ENCODE measurements around the gene BCL2. TPM values are rescaled to one million over a fixed set of nuclear protein-coding genes. Genes with fewer than 3 reads are reported as not detected.

The BCL2 gene
- total and polyA plus RNA-seq, 9 of the 15 experiments (the other 6 are each of a cell fraction or from before 2014, with no cell fraction given), result 0.10 to 1.1 (median 0.65) TPM

DNA sequence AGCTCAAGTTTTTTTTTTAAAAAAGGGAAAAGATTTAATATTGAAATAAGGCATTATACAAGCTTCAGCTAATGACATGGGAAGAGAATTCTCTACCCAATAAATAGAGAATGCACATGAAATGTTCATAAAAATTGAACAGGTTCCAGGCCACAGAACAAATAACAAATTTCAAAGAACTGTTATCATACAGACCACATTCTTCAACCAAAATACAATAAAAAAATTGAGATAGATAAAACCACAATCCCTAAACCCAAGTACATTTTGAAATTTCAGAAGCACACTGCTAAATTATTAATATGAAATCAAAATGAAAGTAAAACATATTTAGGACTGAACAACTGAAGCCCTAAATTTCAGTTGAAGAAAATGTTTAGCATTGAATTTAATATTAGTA is 89.6 kb downstream of the BCL2 start:
- FAIRE-seq, result no peak
- no peaks in the 10 kb centered on the region for H3K79me2 ChIP-seq (ENCODE audit: control insufficient read depth, insufficient read depth, low read length)
- no peaks in the 10 kb centered on the region for H3K9me3 ChIP-seq (replicated peaks; ENCODE audit: control insufficient read depth, insufficient read depth, low read depth, low read length)
- no peak overlapping the region for H3K4me2 ChIP-seq (ENCODE audit: insufficient read depth, low read length)
- intact Hi-C loops (cut with micrococcal nuclease), result no loop called here
- ATAC-seq, result no peak
- H3K36me3 ChIP-seq (ENCODE audit: control insufficient read depth, insufficient read depth, low read length), result no peaks in the 10 kb centered on the region
- BruUV-seq (replicated peaks), result no TSS peak
- H3K27me3 ChIP-seq (ENCODE audit: control insufficient read depth in 2 of 2, insufficient read depth in 2 of 2, low read length in 2 of 2), result no peaks in the 10 kb centered on the region
- no peak overlapping the region for H2AFZ ChIP-seq (ENCODE audit: low read depth, low read length)
- H3K27ac ChIP-seq (ENCODE audit: extremely low read depth, low read depth, low read length), result no peak overlapping the region
- H3K4me1 ChIP-seq (replicated peaks in 1 of 2; ENCODE audit: control insufficient read depth in 2 of 2, insufficient read depth in 2 of 2, low read length in 2 of 2), result no peaks in the 10 kb centered on the region
- H4K20me1 ChIP-seq (replicated peaks; ENCODE audit: control insufficient read depth, insufficient read depth, low read length), result no peaks in the 10 kb centered on the region
- H3K9me1 ChIP-seq (ENCODE audit: control insufficient read depth, insufficient read depth, low read length), result no peaks in the 10 kb centered on the region
- CTCF ChIA-PET (ENCODE audit: low intra/inter-chr PET ratio), result no interaction called here
- no peak overlapping the region for H3K9ac ChIP-seq (ENCODE audit: insufficient read depth in 1 of 2, low read depth in 2 of 2, low read length in 2 of 2)
- H3K4me3 ChIP-seq, result no peak overlapping the region
- DNase-seq (ENCODE audit: extremely low read depth in 1 of 4, low spot score in 3 of 4), result no peak
- POLR2A ChIA-PET, result interaction anchor here (0.6 kb wide), 1 partner anchor 212 kb away, joined by 3 read pairs; no protein-coding TSS in a partner anchor
- in situ Hi-C loops (cut with MboI), result no loop called here
- no peak for TF ChIP-seq ZNF766 (CRISPR knock-in tag; conservative IDR thresholded peaks at IDR 0.05)
- TF ChIP-seq CHCHD3 (CRISPR knock-in tag; IDR thresholded peaks at IDR 0.05), result no peak
- TF ChIP-seq GATAD2A (IDR thresholded peaks at IDR 0.05), result no peak
- no peak for TF ChIP-seq ZZZ3 (IDR thresholded peaks at IDR 0.05)
- TF ChIP-seq NR2C1 (IDR thresholded peaks at IDR 0.05), result no peak
- no peak for TF ChIP-seq NR2C1 (tag; IDR thresholded peaks at IDR 0.05)
- no peak for TF ChIP-seq HDAC6 (IDR thresholded peaks at IDR 0.05; ENCODE audit: low read depth, low read length)
- TF ChIP-seq COPS2 (conservative IDR thresholded peaks at IDR 0.05), result no peak
- TF ChIP-seq, protein P1, sequence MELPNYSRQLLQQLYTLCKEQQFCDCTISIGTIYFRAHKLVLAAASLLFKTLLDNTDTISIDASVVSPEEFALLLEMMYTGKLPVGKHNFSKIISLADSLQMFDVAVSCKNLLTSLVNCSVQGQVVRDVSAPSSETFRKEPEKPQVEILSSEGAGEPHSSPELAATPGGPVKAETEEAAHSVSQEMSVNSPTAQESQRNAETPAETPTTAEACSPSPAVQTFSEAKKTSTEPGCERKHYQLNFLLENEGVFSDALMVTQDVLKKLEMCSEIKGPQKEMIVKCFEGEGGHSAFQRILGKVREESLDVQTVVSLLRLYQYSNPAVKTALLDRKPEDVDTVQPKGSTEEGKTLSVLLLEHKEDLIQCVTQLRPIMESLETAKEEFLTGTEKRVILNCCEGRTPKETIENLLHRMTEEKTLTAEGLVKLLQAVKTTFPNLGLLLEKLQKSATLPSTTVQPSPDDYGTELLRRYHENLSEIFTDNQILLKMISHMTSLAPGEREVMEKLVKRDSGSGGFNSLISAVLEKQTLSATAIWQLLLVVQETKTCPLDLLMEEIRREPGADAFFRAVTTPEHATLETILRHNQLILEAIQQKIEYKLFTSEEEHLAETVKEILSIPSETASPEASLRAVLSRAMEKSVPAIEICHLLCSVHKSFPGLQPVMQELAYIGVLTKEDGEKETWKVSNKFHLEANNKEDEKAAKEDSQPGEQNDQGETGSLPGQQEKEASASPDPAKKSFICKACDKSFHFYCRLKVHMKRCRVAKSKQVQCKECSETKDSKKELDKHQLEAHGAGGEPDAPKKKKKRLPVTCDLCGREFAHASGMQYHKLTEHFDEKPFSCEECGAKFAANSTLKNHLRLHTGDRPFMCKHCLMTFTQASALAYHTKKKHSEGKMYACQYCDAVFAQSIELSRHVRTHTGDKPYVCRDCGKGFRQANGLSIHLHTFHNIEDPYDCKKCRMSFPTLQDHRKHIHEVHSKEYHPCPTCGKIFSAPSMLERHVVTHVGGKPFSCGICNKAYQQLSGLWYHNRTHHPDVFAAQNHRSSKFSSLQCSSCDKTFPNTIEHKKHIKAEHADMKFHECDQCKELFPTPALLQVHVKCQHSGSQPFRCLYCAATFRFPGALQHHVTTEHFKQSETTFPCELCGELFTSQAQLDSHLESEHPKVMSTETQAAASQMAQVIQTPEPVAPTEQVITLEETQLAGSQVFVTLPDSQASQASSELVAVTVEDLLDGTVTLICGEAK (IDR thresholded peaks at IDR 0.05), result no peak
- TF ChIP-seq, protein P1 (CRISPR knock-in tag; IDR thresholded peaks at IDR 0.05), result no peak
- TF ChIP-seq, protein P2, sequence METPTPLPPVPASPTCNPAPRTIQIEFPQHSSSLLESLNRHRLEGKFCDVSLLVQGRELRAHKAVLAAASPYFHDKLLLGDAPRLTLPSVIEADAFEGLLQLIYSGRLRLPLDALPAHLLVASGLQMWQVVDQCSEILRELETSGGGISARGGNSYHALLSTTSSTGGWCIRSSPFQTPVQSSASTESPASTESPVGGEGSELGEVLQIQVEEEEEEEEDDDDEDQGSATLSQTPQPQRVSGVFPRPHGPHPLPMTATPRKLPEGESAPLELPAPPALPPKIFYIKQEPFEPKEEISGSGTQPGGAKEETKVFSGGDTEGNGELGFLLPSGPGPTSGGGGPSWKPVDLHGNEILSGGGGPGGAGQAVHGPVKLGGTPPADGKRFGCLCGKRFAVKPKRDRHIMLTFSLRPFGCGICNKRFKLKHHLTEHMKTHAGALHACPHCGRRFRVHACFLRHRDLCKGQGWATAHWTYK (CRISPR knock-in tag; IDR thresholded peaks at IDR 0.05), result no peak
- TF ChIP-seq, protein P3, sequence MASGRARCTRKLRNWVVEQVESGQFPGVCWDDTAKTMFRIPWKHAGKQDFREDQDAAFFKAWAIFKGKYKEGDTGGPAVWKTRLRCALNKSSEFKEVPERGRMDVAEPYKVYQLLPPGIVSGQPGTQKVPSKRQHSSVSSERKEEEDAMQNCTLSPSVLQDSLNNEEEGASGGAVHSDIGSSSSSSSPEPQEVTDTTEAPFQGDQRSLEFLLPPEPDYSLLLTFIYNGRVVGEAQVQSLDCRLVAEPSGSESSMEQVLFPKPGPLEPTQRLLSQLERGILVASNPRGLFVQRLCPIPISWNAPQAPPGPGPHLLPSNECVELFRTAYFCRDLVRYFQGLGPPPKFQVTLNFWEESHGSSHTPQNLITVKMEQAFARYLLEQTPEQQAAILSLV (tag; IDR thresholded peaks at IDR 0.05), result no peak
- no peak for TF ChIP-seq SMARCA5 (IDR thresholded peaks at IDR 0.05)
- TF ChIP-seq CCNT2 (IDR thresholded peaks at IDR 0.05; ENCODE audit: borderline replicate concordance, extremely low read depth, insufficient read length, low read depth, low read length), result no peak
- TF ChIP-seq FUS (optimal IDR thresholded peaks at IDR 0.05; ENCODE audit: low read depth, low read length), result no peak

Measured in K562 (cell line).